GM19324 (cell line): Measurements from ENCODE around the gene UQCR10.

ENCODE experiments used
- ATAC-seq: cut with Tn5 transposase; IDR thresholded peaks from one replicate; pipeline ENCODE4 v1.9.1; 2021; ENCODE audit warnings: mild to moderate bottlenecking, moderate library complexity; ENCODE audit not compliant: unreplicated experiment, low FRiP score

The UQCR10 gene

GRCh38 chr22:29767171-29768051 lies at the start of gene UQCR10:
TSS of gene UQCR10 (plus strand) at chr22:29767369. CDS start at chr22:29767399, 30 bp downstream.
- ATAC-seq: peak; percentile 81

- ATAC-seq: no peak
Observed at GRCh38 chr22:29717789-29718188, 49.4 kb upstream of the UQCR10 start.

- no peak for ATAC-seq
Observed at GRCh38 chr22:29718949-29719898, 47.9 kb upstream of the UQCR10 start.

GRCh38 chr22:29719899-29720645 lies 47.1 kb upstream of the UQCR10 start, which contains the start of gene CABP7:
TSS of gene CABP7 (plus strand) at chr22:29720003. CDS start at chr22:29720425, 422 bp downstream.
- ATAC-seq: no peak

GRCh38 chr22:29720811-29721323 lies 46.3 kb upstream of the UQCR10 start:
- no peak for ATAC-seq

- no peak for ATAC-seq
Observed at GRCh38 chr22:29722151-29722550, 45.0 kb upstream of the UQCR10 start.

- ATAC-seq: no peak
Observed at GRCh38 chr22:29722587-29722986, 44.6 kb upstream of the UQCR10 start.

GRCh38 chr22:29723766-29724165 lies 43.4 kb upstream of the UQCR10 start:
- no peak for ATAC-seq

GRCh38 chr22:29724843-29725242 lies 42.3 kb upstream of the UQCR10 start:
- no peak for ATAC-seq

- ATAC-seq: no peak
Observed at GRCh38 chr22:29726106-29726505, 41.1 kb upstream of the UQCR10 start.

- ATAC-seq: no peak
Observed at GRCh38 chr22:29726512-29727130, 40.5 kb upstream of the UQCR10 start.

- no peak for ATAC-seq
Observed at GRCh38 chr22:29727131-29727523, 40.0 kb upstream of the UQCR10 start.

GRCh38 chr22:29729161-29729560 lies 38.0 kb upstream of the UQCR10 start:
- ATAC-seq: no peak

- no peak for ATAC-seq
Observed at GRCh38 chr22:29731058-29731850, 35.9 kb upstream of the UQCR10 start.

GRCh38 chr22:29732883-29733282 lies 34.3 kb upstream of the UQCR10 start:
- ATAC-seq: no peak

- no peak for ATAC-seq
Observed at GRCh38 chr22:29733362-29734201, 33.6 kb upstream of the UQCR10 start.

- no peak for ATAC-seq
Observed at GRCh38 chr22:29734406-29734805, 32.8 kb upstream of the UQCR10 start.

- no peak for ATAC-seq
Observed at GRCh38 chr22:29734838-29735237, 32.3 kb upstream of the UQCR10 start.
